Eye (tissue), 1 donor: Measurements from ENCODE around the gene NTNG1.

Source experiments
- DNase-seq: peaks from one replicate; pipeline ENCODE4 v3.0.0-alpha.2; 2015

The NTNG1 gene

DNA sequence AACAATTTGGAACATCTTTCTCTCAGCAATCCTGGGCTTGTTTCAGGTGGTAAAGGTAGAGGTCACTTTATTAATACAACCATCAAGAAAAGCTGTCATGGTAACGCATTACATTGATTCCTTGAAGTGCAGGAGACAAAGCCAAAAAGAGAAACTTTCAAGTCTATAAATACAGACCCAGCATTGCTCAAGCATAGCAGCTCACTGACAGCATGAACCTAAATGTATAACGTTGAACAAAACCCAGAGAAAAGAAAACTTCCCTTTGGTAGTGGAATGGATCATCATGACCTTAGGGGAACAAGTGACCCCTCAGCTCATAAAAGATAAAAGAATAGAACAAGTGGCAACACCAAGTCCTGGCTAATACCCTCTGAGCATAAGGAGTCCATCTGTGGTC, 332.2 kb downstream of the NTNG1 start:
- DNase-seq = no peak

DNA sequence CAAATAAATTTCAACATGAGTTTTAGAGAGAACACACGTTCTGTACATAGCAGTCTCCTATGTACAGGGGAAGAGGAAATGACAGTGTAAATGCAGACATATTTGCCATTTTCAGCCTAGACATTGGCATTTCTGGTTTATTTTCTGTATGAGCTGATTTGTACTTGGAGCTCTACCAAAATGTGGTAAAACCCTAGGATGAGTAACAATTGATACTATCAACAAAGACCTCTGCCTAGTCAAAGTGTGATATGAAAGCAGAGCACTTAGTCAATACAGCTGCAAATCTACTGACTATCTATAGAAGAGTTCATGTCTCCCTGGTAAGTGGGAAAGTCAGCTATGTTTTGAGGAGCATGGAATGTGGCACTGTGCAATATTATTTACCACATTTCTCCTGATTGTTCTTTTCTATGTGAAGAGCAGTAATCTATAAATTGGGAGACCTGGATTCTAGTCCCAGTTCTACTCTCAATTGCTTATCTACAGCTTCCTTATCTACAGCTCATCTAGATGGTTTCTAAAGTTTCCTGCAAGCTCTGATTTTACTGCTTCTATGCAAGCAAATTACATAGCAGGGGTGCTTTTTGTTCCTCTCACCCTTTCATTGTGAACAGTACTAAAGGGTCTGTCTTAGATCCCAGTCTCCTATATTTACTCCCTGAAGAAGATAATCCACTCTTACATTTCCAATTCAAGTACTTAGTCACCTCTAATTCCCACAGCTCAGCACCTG, 334.2 kb downstream of the NTNG1 start:
- DNase-seq = no peak

DNA sequence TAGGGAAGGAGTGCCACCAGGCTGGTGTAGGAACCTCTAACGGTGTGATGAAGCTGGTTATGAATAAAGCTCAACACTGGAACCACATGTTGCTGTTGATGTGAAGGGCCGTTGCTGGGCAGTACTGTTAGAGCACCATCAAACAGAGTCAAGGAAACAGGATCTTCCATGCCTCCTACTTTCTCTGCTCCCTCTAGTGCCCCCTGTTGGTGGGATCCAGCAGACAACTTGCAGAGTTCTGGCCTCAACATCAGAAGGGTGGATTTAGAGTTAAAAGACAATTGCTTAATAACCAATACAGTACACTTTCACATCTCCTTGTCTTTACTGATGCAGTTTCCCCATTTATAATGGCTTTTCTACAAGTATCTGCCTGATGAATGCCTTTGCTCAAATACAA, 336.4 kb downstream of the NTNG1 start:
- no peak for DNase-seq

DNA sequence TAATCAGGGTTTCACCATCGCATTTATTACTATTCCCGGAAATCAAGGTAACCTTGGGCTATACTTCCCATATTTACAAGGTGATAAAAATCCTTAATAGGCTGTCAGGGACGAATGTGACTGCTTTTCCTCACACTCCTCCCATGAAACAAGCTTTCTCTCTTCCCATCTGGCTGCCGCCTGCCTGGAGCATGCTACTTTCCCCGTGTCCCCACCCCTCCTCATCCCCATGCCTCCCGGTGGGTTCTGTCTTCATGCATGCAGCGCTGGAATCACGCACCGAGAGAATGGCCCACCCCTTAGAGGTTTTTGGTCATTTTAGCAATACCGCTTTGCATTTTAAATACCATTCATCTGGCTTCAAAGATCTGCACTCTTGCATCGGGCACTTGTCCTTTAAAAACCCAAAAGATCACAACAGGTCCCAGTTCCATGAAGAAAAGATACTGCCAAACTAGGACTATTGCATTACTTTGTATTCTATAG, 339.1 kb downstream of the NTNG1 start:
- peak; percentile 47 for DNase-seq

- DNase-seq = peak; percentile 53
Measured at GRCh38 chr1:107480548-107481415, 339.9 kb downstream of the NTNG1 start.

GRCh38 chr1:107481756-107482384, 341.0 kb downstream of the NTNG1 start:
- DNase-seq = no peak

DNA sequence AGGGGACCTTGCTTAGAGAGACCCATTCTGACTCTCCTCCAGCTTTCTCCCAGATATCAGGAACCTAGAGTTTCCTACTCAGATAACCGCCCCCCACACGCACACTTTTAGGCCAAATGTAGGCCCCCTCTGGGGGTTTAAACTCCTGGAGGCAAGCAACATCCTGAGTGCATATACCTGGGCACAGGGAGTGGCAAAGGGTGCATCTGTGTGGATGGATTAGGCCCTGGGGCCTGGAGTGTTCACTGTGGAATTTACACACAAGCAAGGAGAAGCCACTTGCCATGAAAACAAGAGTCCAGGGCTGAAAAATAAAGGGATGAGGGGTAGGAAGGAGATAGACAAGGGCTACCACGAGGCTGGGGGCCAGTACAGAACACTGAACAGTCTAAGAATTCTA, 343.1 kb downstream of the NTNG1 start:
- no peak for DNase-seq

- DNase-seq = no peak
Measured at GRCh38 chr1:107486349-107486748, 345.5 kb downstream of the NTNG1 start.

GRCh38 chr1:107487506-107487905, 346.7 kb downstream of the NTNG1 start:
- no peak for DNase-seq

DNA sequence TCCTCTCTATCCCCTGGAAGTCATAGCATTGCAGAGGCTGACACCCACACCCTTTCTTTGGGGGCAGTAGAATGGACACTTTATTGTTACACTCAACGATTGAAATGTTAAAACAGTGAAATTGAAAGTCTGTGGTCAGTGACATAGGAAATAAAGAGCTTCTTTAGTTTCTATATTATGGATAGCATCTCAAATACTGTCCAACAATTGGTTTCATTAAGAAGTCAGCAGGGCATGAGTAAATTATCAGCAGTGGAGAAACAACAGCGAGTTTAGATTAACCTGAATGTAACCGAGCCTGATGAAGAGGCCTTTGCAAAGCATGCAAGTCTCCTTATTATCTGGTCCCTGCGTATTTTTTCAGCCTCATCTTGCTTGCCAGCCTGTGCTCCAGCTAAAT, 350.7 kb downstream of the NTNG1 start:
- no peak for DNase-seq

DNA sequence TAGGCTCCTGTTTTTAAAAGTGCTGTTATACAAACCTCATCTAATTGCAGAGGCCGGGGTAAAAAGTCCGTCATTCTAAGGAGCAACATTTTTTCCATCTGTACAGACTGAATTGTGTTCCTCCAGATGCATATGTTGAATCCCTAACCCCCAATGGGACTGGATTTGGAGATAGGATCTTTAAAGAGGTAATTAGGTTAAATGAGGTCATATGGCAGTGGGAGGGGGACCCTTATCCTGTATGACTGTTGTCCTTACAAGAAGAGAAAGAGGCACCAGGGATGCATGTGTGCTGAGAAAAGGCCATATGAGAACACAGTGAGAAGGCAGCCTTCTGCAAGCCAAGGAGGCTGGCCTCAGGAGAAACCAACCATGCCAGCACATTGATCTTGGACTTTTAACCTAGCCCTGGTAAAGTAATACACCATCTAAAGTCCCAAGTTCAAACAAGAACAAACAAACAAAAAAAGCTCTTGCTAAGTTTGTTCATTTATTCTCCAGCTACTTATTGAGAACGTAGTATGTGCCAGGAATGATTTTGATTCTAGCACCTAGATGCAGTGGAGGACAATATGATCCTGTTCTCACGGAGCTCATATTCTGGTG, 352.4 kb downstream of the NTNG1 start:
- no peak for DNase-seq

DNA sequence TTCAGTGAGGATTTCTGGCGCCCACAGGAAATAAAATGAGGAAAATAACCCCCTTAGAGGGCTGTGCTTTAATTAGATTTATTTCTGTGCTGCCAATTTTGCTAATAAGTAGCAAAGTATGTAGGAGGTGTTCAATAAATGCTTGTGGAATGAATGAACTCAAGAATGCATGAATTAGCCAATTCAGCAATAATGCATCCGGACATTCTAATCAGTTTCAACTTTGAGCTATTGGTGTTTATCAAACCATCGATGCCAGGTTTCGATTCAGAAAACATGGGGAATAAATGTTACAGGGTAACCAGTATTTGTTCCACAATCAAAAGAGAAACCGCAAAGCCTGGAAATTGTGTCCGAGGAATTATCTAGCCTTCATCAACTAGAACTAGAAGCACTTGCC, 353.2 kb downstream of the NTNG1 start:
- DNase-seq = no peak

DNA sequence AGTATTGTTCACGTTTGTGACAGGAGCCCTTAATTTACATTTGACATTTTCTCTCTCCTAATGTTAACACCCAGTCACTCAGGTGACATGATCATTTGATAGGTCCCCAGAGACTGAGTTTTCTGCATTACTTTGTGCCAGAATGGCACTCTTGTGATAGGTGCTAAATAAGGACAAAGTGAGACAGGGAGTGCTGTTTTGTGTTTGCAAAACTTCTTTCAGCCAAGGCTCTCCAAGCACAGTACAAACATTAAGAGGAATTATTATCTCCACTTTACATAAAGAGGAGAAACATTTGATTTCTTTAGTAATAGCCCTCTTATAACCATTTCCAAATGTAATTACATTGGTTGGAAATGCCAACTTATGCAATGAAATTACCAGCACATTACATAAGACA, 355.2 kb downstream of the NTNG1 start:
- no peak for DNase-seq

- DNase-seq = no peak
Measured at GRCh38 chr1:107499139-107499744, 358.4 kb downstream of the NTNG1 start.

GRCh38 chr1:107501081-107501605, 360.3 kb downstream of the NTNG1 start:
- no peak for DNase-seq

DNA sequence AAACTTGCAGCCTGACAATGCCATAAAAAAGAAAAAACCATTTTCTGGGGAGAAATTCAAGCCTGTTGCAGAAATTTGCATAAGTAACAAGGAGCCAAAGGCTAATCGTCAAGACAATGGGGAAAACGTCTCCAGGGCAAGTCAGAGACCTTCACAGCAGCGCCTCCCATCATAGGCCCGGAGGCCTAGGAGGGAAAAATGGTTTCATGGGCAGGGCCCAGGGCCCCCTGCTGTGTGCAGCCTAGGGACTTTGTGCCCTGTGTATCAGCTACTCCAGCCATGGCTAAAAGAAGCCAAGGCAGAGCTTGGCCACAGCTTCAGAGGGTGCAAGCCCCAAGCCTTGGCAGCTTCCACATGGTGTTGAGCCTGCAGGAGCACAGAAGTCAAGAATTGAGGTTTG, 369.5 kb downstream of the NTNG1 start:
- DNase-seq = no peak

- no peak for DNase-seq
Measured at GRCh38 chr1:107512836-107513235, 372.0 kb downstream of the NTNG1 start.

GRCh38 chr1:107514841-107515240, 374.0 kb downstream of the NTNG1 start:
- DNase-seq = no peak

GRCh38 chr1:107515702-107516101, 374.9 kb downstream of the NTNG1 start:
- DNase-seq = no peak

GRCh38 chr1:107523061-107523460, 382.2 kb downstream of the NTNG1 start:
- DNase-seq = no peak

DNA sequence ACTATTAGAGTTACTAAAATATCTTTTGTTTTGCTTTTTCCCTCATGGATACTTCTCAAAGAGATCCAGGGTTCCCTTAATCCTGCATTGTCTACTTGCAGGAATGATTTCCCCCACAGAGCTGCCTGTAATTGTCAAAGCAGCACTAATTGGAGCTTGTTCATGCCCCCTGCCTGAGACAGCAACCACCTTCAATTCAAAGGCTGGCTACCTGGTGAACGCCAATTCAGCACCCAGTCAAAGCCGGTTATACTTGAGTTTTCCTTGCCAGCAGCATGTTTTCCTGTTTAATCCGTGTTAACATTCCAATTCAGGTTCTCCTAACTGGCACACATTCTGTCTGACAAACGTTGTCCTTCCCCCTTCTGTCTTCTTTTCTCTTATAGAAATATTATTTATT, 382.9 kb downstream of the NTNG1 start:
- no peak for DNase-seq

- DNase-seq = no peak
Measured at GRCh38 chr1:107524301-107524700, 383.5 kb downstream of the NTNG1 start.

DNA sequence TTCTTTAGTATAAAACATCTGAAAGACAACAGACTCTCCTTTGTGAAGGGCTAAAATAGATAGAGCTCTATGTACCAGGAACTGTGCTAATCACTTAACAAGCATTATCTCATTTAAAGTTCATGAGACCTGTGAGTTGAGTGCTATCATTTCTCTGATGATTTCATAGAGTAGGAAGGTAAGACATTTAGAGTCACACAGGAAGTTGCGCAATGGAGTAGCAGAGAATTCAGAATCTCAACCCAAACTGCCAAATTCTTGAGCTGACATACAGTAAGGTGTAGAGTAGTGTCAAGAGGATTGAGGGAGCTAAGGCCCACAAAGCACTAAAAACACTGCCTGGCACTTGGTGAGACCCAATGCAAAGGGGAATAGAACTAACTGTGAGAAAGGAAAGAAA, 384.3 kb downstream of the NTNG1 start:
- DNase-seq = no peak
